GM12873 (cell line): ENCODE results near the gene MOCOS.

Experiments used
- CTCF ChIP-seq: IDR thresholded peaks from 2 replicates; pipeline ENCODE4 v1.5.1; 2012; ENCODE audit warnings: low read depth, mild to moderate bottlenecking, moderate library complexity, low read length, control low read depth; ENCODE audit not compliant: insufficient read depth; ENCODE audit errors: missing control alignments

The MOCOS gene

GRCh38 chr18:36179562-36180355, 7.5 kb upstream of the MOCOS start:
- TF ChIP-seq CTCF, result no peak

DNA sequence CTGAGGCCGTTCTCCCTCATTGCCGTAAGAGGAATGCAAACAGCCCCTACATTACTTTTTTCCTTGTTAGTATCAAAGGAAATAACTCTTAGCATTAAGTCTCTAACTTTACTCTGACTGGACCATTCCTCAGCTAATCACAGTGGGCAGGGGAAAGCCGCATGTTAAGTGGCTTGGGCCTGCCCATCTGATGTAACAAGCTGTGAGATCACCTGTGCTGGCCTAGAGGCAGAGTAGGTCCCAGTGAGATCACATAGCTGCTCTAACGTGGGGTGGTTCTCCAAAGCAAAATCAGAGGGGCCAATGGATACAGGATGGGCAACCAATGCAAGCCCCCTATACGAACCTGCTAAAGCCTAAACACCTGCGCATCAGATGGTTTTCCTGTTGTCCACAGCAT, 5.9 kb upstream of the MOCOS start:
- TF ChIP-seq CTCF, result no peak

GRCh38 chr18:36181898-36182506, 5.3 kb upstream of the MOCOS start:
- no peak for TF ChIP-seq CTCF

DNA sequence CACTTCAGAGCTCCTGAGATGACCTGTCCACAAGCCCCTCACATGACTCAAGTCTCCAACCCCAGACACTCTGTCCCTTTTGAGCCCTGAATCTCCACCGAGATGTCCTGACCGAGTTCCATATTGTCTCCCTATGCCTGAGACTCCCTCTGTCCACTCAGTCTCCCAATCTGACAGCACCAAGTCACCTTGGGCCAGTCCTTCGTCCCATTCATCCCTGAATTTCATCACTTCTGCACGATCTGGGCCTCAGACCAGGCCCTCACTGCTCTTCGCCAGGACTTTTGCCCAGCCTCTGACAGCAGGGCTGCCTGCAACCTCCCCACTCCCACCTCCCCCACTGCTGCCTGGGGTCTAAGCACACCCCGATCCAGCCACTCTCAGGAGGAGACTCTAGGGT, 4.3 kb upstream of the MOCOS start:
- TF ChIP-seq CTCF, result no peak

DNA sequence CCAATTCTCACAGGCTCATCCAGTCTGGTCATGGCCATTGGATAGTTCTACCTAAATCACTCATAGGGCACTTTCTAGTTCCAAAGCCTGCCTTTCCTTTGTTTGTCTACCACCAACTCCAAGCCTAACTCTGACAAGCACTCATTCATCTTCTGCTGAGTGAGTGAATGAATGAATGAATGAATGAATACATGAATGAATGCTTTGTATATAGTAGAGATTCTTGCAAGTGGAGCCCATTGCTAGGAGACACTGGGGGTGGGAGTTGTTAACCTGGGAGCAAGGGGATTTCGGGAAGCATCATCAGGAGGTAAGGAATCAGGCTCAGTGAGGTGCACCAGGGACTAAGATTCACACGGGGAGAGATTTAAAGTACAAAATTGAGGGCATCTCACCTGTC, 3.3 kb upstream of the MOCOS start:
- TF ChIP-seq CTCF, result no peak

- no peak for TF ChIP-seq CTCF
Measured at GRCh38 chr18:36185157-36185556, 2.1 kb upstream of the MOCOS start.

DNA sequence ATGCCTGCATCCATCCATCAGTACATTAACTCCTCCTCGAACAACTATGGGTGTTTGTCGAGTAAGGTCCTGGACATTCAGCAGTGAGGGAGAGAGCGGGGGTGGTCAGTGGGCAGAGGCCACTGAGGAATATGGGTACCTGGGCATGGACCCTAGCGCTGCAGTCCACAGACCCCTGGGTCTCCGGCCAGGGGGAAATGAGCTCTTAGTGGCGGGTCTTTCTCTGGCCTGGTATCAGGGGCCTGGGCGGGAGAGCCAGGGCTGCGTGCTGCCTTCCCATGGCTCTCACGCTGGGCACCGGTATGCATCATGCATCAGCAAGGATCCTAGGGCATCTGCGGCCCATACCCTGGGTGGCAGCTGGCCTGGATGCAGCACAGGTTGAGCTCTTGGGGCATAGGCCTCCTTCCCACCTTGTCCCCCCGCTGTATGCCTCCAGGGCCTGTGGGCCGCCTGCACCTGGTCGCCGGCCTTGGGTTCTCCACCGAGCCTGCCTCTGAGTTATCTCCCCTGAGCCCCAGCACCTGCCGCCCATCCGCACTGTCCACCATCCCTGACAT, 1.3 kb upstream of the MOCOS start:
- no peak for TF ChIP-seq CTCF
